Panc1 (cell line): ENCODE results near the gene RAB11FIP5. TPM values are rescaled to one million over a fixed set of nuclear protein-coding genes. Genes with fewer than 3 reads are reported as not detected.

Source experiments
- ATAC-seq: fragments of 200-7000 bp; cut with Tn5 transposase; 2 replicates; pipeline ENCODE4 v1.9.1; 2020; ENCODE audit warnings: mild to moderate bottlenecking, moderate library complexity
- BruUV-seq: library from RNA; stranded (reverse); fragments of 400-500 nt; replicated peaks from 2 replicates; lab custom pipeline; 2021; lab: Mats Ljungman, UMichigan
- CTCF ChIA-PET: fragments of 300-600 bp; sonication (Branson Sonifier 250); formaldehyde crosslinking; loops from one replicate; lab custom pipeline; 2022; ENCODE audit warnings: antibody characterized with exemption; lab: Charles Lee
- POLR2A ChIA-PET: fragments of 300-600 bp; sonication (Branson Sonifier 250); formaldehyde crosslinking; loops from one replicate; lab custom pipeline; 2022; ENCODE audit warnings: antibody characterized with exemption; lab: Charles Lee
- DNase-seq: peaks from one replicate; pipeline ENCODE4 v3.0.0-alpha.2; 2010; ENCODE audit warnings: low read depth, low spot score
- H3K27ac ChIP-seq: 2 replicates; pipeline ENCODE4 v1.5.1; 2011; ENCODE audit warnings: mild to moderate bottlenecking, low read length, inconsistent platforms
- H3K27me3 ChIP-seq: fragments of 200-500 bp; sonication (Bioruptor generic); 2 replicates; pipeline ENCODE4 v1.6.0; 2014; ENCODE audit warnings: low read length, inconsistent platforms; ENCODE audit not compliant: control insufficient read depth, insufficient read depth
- H3K36me3 ChIP-seq: fragments of 200-500 bp; sonication (Bioruptor generic); 2 replicates; pipeline ENCODE4 v1.5.1; 2014; ENCODE audit warnings: inconsistent platforms, mild to moderate bottlenecking, low read length, moderate library complexity; ENCODE audit not compliant: control insufficient read depth, insufficient read depth
- H3K4me1 ChIP-seq: 2 replicates; pipeline ENCODE4 v1.5.1; 2011; ENCODE audit warnings: inconsistent platforms, mild to moderate bottlenecking, low read length, moderate library complexity; ENCODE audit not compliant: control insufficient read depth, insufficient read depth
- H3K4me3 ChIP-seq, 2 experiments: 2 replicates each; pipeline ENCODE4 v1.5.1; 2011 to 2012; ENCODE audit warnings: low read depth in 2 of 2, low read length in 2 of 2, mild to moderate bottlenecking in 2 of 2, inconsistent platforms in 1 of 2, moderate library complexity in 1 of 2
- H3K9me3 ChIP-seq: fragments of 200-500 bp; sonication (Bioruptor generic); 2 replicates; pipeline ENCODE4 v1.5.1; 2014; ENCODE audit warnings: low read depth, mild to moderate bottlenecking, inconsistent platforms, low read length, moderate library complexity; ENCODE audit not compliant: control insufficient read depth, insufficient read depth
- POLR2AphosphoS5 ChIP-seq: IDR thresholded peaks from 2 replicates; pipeline ENCODE4 v1.6.1; 2012; ENCODE audit warnings: mild to moderate bottlenecking, low read depth, low read length, moderate library complexity
- SIN3A ChIP-seq: IDR thresholded peaks from 2 replicates; pipeline ENCODE4 v1.6.1; 2012; ENCODE audit warnings: low read depth, mild to moderate bottlenecking, low read length, moderate library complexity, borderline replicate concordance; ENCODE audit not compliant: insufficient read depth
- TCF7L2 ChIP-seq: IDR thresholded peaks from 2 replicates; pipeline ENCODE4 v1.6.1; 2011; ENCODE audit warnings: mild to moderate bottlenecking, low read depth, low read length, inconsistent platforms
- in situ Hi-C: cut with HindIII; loops from 2 replicates; pipeline ENCODE4 v1.10.0; 2016; ENCODE audit warnings: low sequenced_read_pairs, low pct_unique_long_range_greater_than_20kb
- intact Hi-C: fragments of 100-400 bp; cut with micrococcal nuclease; formaldehyde crosslinking; loops from one replicate; pipeline ENCODE4 v1.10.0; 2022; ENCODE audit not compliant: unreplicated experiment
- total RNA-seq: library from RNA; stranded (reverse); gene quantifications from one replicate; pipeline ENCODE4 v1.2.1, GENCODE V29; 2021; ENCODE audit not compliant: unreplicated experiment
- TF ChIP-seq, protein P1 (sequence below), 2 experiments: IDR thresholded peaks; 2 replicates each; pipeline ENCODE4 v1.6.1; 2011 to 2012; ENCODE audit warnings: low read depth in 2 of 2, control low read depth in 1 of 2, low read length in 1 of 2, mild to moderate bottlenecking in 1 of 2, moderate library complexity in 1 of 2; ENCODE audit not compliant: insufficient read depth in 1 of 2
- TF ChIP-seq, protein P2 (sequence below): fragments of 450-650 bp; IDR thresholded peaks from 2 replicates; pipeline ENCODE4 v1.5.1; 2017; ENCODE audit warnings: mild to moderate bottlenecking

The RAB11FIP5 gene
- total RNA-seq, 1 experiment from 2014 or later = 27.3 TPM

DNA sequence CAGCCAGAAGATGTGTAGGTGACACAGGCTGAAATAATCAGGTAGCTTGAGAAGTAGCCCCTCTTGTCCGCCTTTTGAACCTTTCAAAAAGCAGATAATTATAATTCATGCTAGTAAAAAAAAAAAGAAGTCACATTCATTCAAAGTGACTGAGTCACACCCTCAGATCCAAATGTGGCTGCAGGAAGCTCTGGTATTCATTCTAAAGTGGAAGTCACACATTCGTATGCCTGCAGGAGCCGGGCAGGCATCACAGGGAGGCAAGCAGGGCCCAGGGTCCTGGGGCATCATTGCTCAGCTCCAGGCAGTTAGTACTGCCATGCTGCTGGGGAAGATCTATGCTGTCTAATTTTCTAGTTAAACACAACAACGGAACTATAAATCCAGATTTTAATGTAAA, 21.7 kb upstream of the RAB11FIP5 start:
- in situ Hi-C loops (no loop called here), intact Hi-C loops (no loop called here)
- POLR2A ChIA-PET = interaction anchor here (0.6 kb wide), 1 partner anchor 14 kb away, joined by 4 read pairs; no protein-coding TSS in a partner anchor
- DNase-seq = no peak
- H3K36me3 ChIP-seq = no peaks in the 10 kb centered on the region
- no peaks in the 10 kb centered on the region for H3K9me3 ChIP-seq
- H3K4me1 ChIP-seq = no peaks in the 10 kb centered on the region
- no TSS peak for BruUV-seq
- CTCF ChIA-PET = no interaction called here
- no peak overlapping the region for H3K27ac ChIP-seq
- no peaks in the 10 kb centered on the region for H3K27me3 ChIP-seq
- ATAC-seq = no peak
- H3K4me3 ChIP-seq = no peak overlapping the region
- TF ChIP-seq, protein P1, sequence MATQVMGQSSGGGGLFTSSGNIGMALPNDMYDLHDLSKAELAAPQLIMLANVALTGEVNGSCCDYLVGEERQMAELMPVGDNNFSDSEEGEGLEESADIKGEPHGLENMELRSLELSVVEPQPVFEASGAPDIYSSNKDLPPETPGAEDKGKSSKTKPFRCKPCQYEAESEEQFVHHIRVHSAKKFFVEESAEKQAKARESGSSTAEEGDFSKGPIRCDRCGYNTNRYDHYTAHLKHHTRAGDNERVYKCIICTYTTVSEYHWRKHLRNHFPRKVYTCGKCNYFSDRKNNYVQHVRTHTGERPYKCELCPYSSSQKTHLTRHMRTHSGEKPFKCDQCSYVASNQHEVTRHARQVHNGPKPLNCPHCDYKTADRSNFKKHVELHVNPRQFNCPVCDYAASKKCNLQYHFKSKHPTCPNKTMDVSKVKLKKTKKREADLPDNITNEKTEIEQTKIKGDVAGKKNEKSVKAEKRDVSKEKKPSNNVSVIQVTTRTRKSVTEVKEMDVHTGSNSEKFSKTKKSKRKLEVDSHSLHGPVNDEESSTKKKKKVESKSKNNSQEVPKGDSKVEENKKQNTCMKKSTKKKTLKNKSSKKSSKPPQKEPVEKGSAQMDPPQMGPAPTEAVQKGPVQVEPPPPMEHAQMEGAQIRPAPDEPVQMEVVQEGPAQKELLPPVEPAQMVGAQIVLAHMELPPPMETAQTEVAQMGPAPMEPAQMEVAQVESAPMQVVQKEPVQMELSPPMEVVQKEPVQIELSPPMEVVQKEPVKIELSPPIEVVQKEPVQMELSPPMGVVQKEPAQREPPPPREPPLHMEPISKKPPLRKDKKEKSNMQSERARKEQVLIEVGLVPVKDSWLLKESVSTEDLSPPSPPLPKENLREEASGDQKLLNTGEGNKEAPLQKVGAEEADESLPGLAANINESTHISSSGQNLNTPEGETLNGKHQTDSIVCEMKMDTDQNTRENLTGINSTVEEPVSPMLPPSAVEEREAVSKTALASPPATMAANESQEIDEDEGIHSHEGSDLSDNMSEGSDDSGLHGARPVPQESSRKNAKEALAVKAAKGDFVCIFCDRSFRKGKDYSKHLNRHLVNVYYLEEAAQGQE (IDR thresholded peaks at IDR 0.05; ENCODE audit: insufficient read depth in 1 of 2, low read depth in 2 of 2, low read length in 1 of 2) = no peak
- TF ChIP-seq POLR2AphosphoS5 (no peak), TCF7L2 (no peak), SIN3A (no peak)
- TF ChIP-seq, protein P2, sequence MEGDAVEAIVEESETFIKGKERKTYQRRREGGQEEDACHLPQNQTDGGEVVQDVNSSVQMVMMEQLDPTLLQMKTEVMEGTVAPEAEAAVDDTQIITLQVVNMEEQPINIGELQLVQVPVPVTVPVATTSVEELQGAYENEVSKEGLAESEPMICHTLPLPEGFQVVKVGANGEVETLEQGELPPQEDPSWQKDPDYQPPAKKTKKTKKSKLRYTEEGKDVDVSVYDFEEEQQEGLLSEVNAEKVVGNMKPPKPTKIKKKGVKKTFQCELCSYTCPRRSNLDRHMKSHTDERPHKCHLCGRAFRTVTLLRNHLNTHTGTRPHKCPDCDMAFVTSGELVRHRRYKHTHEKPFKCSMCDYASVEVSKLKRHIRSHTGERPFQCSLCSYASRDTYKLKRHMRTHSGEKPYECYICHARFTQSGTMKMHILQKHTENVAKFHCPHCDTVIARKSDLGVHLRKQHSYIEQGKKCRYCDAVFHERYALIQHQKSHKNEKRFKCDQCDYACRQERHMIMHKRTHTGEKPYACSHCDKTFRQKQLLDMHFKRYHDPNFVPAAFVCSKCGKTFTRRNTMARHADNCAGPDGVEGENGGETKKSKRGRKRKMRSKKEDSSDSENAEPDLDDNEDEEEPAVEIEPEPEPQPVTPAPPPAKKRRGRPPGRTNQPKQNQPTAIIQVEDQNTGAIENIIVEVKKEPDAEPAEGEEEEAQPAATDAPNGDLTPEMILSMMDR = no peak

DNA sequence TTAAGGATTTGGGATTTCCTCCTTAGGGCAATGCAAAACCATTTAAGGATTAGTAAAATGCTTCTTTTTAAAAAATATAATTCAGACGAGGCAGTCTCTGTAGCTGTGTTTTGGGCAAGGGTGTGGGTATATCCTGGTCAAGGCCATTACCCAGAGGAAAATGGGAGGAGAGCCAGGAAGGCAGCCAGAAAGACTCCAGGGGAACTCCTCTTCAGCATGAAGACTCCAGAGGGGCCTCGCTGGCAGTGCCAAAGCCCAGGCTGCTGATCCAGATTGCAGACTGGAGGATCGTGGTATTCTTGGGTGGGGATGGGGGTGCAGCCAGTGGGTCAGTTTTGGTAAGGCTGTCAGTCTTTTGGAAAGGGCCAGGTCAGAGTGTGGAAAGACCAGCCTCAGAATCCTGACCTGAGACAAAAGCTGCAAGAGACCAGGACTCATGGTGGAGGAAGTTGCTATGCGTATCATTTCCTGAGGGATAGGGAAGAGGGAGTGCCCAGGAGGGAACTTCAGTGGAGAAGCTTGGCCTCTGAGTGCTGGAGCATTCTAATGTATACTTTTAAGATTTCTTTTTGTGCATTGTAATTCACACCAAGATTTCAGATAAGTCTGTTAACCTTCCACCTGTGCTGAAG, 20.9 kb upstream of the RAB11FIP5 start:
- in situ Hi-C loops = no loop called here
- no peak overlapping the region for H3K27ac ChIP-seq
- H3K27me3 ChIP-seq = no peaks in the 10 kb centered on the region
- TF ChIP-seq, protein P1 (IDR thresholded peaks at IDR 0.05; ENCODE audit: insufficient read depth in 1 of 2, low read depth in 2 of 2, low read length in 1 of 2) = no peak
- TF ChIP-seq POLR2AphosphoS5 (no peak), TCF7L2 (no peak), SIN3A (no peak)
- TF ChIP-seq, protein P2 = no peak
- no peak overlapping the region for H3K4me3 ChIP-seq
- ATAC-seq (no peak), DNase-seq (no peak)
- H3K4me1 ChIP-seq = no peaks in the 10 kb centered on the region
- BruUV-seq = no TSS peak
- CTCF ChIA-PET = no interaction called here
- H3K9me3 ChIP-seq = no peaks in the 10 kb centered on the region
- H3K36me3 ChIP-seq = no peaks in the 10 kb centered on the region
- POLR2A ChIA-PET = no interaction called here
- intact Hi-C loops = no loop called here
